ENCODE results near the gene CCNB2. TPM values are rescaled to one million over a fixed set of nuclear protein-coding genes. Genes with fewer than 3 reads are reported as not detected.

The CCNB2 gene
- total RNA-seq, 1 donor from 2014 or later, result 12.8 TPM

GRCh38 chr15:59169251-59169708 is 64.3 kb downstream of the CCNB2 start:
- Histone ChIP-seq H3K27me3 (ENCODE audit: control insufficient read depth, insufficient read depth, low read length) (no peaks in the 10 kb centered on the region), H3K4me3 (ENCODE audit: low read depth, low read length) (no peak overlapping the region), H3K36me3 (ENCODE audit: control insufficient read depth, insufficient read depth, low read length) (peaks cover 3% of the 10 kb centered on the region)
- no peak for TF ChIP-seq CTCF (IDR thresholded peaks at IDR 0.05; ENCODE audit: insufficient read depth, low read length, poor library complexity, severe bottlenecking)
- DNase-seq (ENCODE audit: low read depth), result peak; percentile 80

- TF ChIP-seq CTCF (IDR thresholded peaks at IDR 0.05; ENCODE audit: insufficient read depth, low read length, poor library complexity, severe bottlenecking), result no peak
- Histone ChIP-seq H3K36me3 (ENCODE audit: control insufficient read depth, insufficient read depth, low read length) (peaks cover 2% of the 10 kb centered on the region), H3K27me3 (ENCODE audit: control insufficient read depth, insufficient read depth, low read length) (no peaks in the 10 kb centered on the region), H3K4me3 (ENCODE audit: low read depth, low read length) (no peak overlapping the region)
- peak; percentile 43 for DNase-seq (ENCODE audit: low read depth)
Observed at GRCh38 chr15:59170295-59171066, 65.5 kb downstream of the CCNB2 start.

DNA sequence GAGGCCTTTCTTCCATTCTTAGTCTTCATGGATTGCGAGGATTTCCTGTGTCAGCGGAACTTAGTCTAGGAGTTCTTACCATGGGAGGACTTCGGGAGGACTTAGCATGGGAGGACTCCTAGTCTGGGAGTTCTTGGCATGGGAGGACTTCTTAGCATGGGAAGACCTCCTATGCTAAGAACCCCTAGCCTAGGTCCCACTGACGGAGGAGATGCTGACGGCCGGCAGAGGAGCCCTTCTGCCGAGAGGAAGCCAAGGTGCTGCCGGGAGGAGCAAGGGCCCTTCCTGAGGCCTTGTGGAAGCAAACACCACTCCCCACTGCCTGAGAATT is 66.1 kb downstream of the CCNB2 start:
- no peaks in the 10 kb centered on the region for H3K27me3 ChIP-seq (ENCODE audit: control insufficient read depth, insufficient read depth, low read length)
- no peak overlapping the region for H3K4me3 ChIP-seq (ENCODE audit: low read depth, low read length)
- DNase-seq (ENCODE audit: low read depth), result no peak
- no peak for TF ChIP-seq CTCF (IDR thresholded peaks at IDR 0.05; ENCODE audit: insufficient read depth, low read length, poor library complexity, severe bottlenecking)
- peaks cover 2% of the 10 kb centered on the region for H3K36me3 ChIP-seq (ENCODE audit: control insufficient read depth, insufficient read depth, low read length)

- no peak overlapping the region for H3K4me3 ChIP-seq (ENCODE audit: low read depth, low read length)
- H3K27me3 ChIP-seq (ENCODE audit: control insufficient read depth, insufficient read depth, low read length), result no peaks in the 10 kb centered on the region
- DNase-seq (ENCODE audit: low read depth), result no peak
- no peak for TF ChIP-seq CTCF (IDR thresholded peaks at IDR 0.05; ENCODE audit: insufficient read depth, low read length, poor library complexity, severe bottlenecking)
- peaks cover 2% of the 10 kb centered on the region for H3K36me3 ChIP-seq (ENCODE audit: control insufficient read depth, insufficient read depth, low read length)
Observed at GRCh38 chr15:59172289-59172901, 67.4 kb downstream of the CCNB2 start.

DNA sequence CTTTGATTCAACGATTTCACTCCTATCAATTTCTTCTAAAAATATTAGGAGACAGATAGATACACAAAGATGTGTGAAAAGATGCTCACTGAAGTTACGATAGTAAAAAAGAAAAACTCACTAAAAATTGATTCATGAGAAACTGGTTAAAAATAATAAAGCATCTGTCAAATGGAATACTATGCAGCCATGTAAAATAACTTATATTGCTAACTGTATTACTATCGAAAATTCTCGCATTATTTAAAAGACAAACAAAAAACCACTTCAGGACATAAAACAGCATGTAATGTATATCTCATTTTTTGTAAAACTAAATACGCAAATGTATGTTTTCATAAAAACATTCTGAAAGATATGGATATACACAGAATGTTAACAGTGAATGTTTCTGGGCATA is 68.2 kb downstream of the CCNB2 start:
- Histone ChIP-seq H3K27me3 (ENCODE audit: control insufficient read depth, insufficient read depth, low read length) (no peaks in the 10 kb centered on the region), H3K4me3 (ENCODE audit: low read depth, low read length) (no peak overlapping the region), H3K36me3 (ENCODE audit: control insufficient read depth, insufficient read depth, low read length) (peaks cover 2% of the 10 kb centered on the region)
- DNase-seq (ENCODE audit: low read depth), result no peak
- TF ChIP-seq CTCF (IDR thresholded peaks at IDR 0.05; ENCODE audit: insufficient read depth, low read length, poor library complexity, severe bottlenecking), result no peak

Data from kidney epithelial cell (primary cell).